SU-DHL-6 (cell line): Measurements from ENCODE around the gene STK33.

Experiments
- H2AFZ ChIP-seq: fragments of 200-600 bp; sonication (generic); 2 replicates; pipeline ENCODE4 v1.6.1; 2014; ENCODE audit warnings: low read depth, mild to moderate bottlenecking, moderate library complexity, mixed read lengths, antibody characterized with exemption, low read length; ENCODE audit not compliant: severe bottlenecking
- H3F3A ChIP-seq: fragments of 200-600 bp; shearing (Covaris generic); 2 replicates; pipeline ENCODE4 v1.6.0; 2016; ENCODE audit warnings: antibody characterized with exemption, mild to moderate bottlenecking; ENCODE audit not compliant: insufficient read depth
- H3K27ac ChIP-seq: fragments of 200-600 bp; sonication (generic); 2 replicates; pipeline ENCODE4 v1.5.1; 2016; ENCODE audit warnings: low read depth, mild to moderate bottlenecking, low read length, moderate library complexity, mixed read lengths
- H3K27me3 ChIP-seq: fragments of 200-600 bp; sonication (generic), shearing (Covaris generic); 2 replicates; pipeline ENCODE4 v1.6.0; 2014; ENCODE audit warnings: mild to moderate bottlenecking, low read length
- H3K36me3 ChIP-seq: fragments of 200-600 bp; sonication (generic); 2 replicates; pipeline ENCODE4 v1.6.1; 2014; ENCODE audit warnings: mild to moderate bottlenecking, low read length, mixed read lengths
- H3K4me2 ChIP-seq: fragments of 300-600, 200-600 bp; shearing (Covaris generic), sonication (generic); 2 replicates; pipeline ENCODE4 v1.6.0; 2014; ENCODE audit warnings: low read length, low read depth, mild to moderate bottlenecking; ENCODE audit not compliant: poor library complexity, severe bottlenecking
- H3K4me3 ChIP-seq: fragments of 200-600 bp; sonication (generic); 2 replicates; pipeline ENCODE4 v1.5.1; 2014; ENCODE audit warnings: antibody characterized with exemption, low read length, mild to moderate bottlenecking, mixed read lengths; ENCODE audit not compliant: insufficient read depth, poor library complexity, severe bottlenecking
- H3K79me2 ChIP-seq: fragments of 200-600 bp; sonication (generic); 2 replicates; pipeline ENCODE4 v1.6.1; 2014; ENCODE audit warnings: mild to moderate bottlenecking, low read length, moderate library complexity; ENCODE audit not compliant: insufficient read depth
- H3K9ac ChIP-seq: fragments of 200-600 bp; sonication (generic); 2 replicates; pipeline ENCODE4 v1.7.0; 2014; ENCODE audit warnings: mild to moderate bottlenecking, low read length
- H3K9me2 ChIP-seq: fragments of 200-600 bp; sonication (generic); replicated peaks from 2 replicates; pipeline ENCODE4 v1.6.1; 2014; ENCODE audit warnings: low read length; ENCODE audit not compliant: insufficient read depth
- H3K9me3 ChIP-seq: fragments of 200-600 bp; sonication (generic); 2 replicates; pipeline ENCODE4 v1.6.1; 2014; ENCODE audit warnings: low read length, mixed read lengths; ENCODE audit not compliant: insufficient read depth
- H4K20me1 ChIP-seq: fragments of 200-600 bp; sonication (generic); 2 replicates; pipeline ENCODE4 v1.6.1; 2014; ENCODE audit warnings: low read depth, mild to moderate bottlenecking, antibody characterized with exemption, low read length, moderate library complexity, mixed read lengths
- EZH2phosphoT487 ChIP-seq: fragments of 200-600 bp; sonication (generic), shearing (Covaris generic); conservative IDR thresholded peaks from 2 replicates; pipeline ENCODE4 v1.6.1; 2018; ENCODE audit warnings: mild to moderate bottlenecking, antibody characterized with exemption, low read length, moderate library complexity, mixed read lengths
- TF ChIP-seq, protein P1 (sequence below): fragments of 200-600 bp; sonication (generic); IDR thresholded peaks from one replicate; pipeline ENCODE4 v1.5.1; 2017; ENCODE audit warnings: antibody characterized with exemption, mild to moderate bottlenecking, low read length, moderate library complexity; ENCODE audit not compliant: insufficient read depth, poor library complexity, severe bottlenecking

The STK33 gene

DNA sequence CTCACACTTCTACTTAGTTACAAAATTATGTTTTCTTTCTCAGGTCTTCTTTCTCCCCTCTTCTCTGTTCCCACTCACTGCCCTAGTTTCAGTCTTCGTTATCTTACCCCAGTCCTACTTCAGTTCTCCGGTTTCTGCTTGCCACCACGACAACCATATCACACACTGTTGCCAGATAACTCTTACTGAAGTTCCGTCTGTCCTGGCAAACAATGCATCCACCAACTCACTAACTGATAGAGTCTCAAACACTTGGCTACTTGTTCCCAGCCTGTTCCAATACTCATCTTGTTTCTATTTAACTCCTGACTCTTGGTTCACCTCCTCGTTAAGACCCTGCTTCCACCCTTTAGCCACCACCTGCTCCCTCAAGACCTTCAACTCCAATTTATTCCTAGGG lies 164.5 kb downstream of the STK33 start:
- H3K79me2 ChIP-seq: no peaks in the 10 kb centered on the region
- H3K4me2 ChIP-seq: no peak overlapping the region
- H3K27ac ChIP-seq: no peak overlapping the region

DNA sequence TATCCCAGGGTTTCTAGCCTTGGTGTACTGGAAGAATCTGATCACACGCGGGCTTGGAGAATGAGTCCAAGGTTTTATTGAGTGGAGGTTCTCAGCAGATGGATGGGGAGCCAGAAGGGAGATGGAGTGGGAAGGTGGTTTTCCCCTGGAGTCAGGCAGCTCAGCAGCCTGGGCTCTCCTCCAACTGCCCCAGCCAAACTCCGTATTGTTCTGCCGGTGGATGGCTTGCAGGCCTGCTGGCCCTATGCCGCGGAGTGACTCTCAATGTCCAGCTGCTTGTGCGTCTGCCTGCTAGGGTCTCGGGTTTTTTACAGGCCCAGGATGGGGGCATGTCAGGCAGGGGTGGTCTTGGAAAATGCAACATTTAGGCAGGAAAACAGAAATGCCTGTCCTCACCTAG lies 168.0 kb downstream of the STK33 start:
- no peak overlapping the region for H3K4me3 ChIP-seq
- no peak for TF ChIP-seq EZH2phosphoT487
- TF ChIP-seq, protein P1, sequence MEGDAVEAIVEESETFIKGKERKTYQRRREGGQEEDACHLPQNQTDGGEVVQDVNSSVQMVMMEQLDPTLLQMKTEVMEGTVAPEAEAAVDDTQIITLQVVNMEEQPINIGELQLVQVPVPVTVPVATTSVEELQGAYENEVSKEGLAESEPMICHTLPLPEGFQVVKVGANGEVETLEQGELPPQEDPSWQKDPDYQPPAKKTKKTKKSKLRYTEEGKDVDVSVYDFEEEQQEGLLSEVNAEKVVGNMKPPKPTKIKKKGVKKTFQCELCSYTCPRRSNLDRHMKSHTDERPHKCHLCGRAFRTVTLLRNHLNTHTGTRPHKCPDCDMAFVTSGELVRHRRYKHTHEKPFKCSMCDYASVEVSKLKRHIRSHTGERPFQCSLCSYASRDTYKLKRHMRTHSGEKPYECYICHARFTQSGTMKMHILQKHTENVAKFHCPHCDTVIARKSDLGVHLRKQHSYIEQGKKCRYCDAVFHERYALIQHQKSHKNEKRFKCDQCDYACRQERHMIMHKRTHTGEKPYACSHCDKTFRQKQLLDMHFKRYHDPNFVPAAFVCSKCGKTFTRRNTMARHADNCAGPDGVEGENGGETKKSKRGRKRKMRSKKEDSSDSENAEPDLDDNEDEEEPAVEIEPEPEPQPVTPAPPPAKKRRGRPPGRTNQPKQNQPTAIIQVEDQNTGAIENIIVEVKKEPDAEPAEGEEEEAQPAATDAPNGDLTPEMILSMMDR: no peak

More for the DNA sequence above, 164.5 kb downstream of the STK33 start:
- H3F3A ChIP-seq: no peaks in the 10 kb centered on the region
- TF ChIP-seq EZH2phosphoT487: no peak
- TF ChIP-seq, protein P1: no peak
- no peak overlapping the region for H3K9ac ChIP-seq
- no peaks in the 10 kb centered on the region for H3K9me3 ChIP-seq
- H2AFZ ChIP-seq: no peak overlapping the region
- H4K20me1 ChIP-seq: no peaks in the 10 kb centered on the region
- H3K36me3 ChIP-seq: no peaks in the 10 kb centered on the region
- H3K27me3 ChIP-seq: no peaks in the 10 kb centered on the region
- no peaks in the 10 kb centered on the region for H3K9me2 ChIP-seq
- H3K4me3 ChIP-seq: no peak overlapping the region

DNA sequence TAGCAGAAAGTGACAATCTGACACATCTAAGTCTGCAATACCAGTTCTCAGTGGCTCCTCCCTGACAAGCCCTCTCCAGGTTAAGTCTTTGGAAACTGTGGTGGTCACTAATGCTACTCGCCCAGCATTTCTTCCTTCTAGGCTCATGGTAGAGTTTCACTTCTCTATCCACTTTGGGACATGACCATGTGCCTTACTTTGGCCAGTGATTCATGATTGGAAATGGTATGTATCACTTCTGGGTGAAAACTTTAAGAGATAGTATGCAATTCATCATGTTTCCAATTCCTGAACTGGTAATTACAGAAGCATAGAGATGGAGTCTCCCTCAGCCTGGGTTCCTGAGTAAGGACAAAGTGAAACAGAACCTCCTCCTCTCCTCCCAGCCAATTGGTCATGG lies 178.8 kb downstream of the STK33 start:
- no peaks in the 10 kb centered on the region for H3K79me2 ChIP-seq
- H4K20me1 ChIP-seq: no peaks in the 10 kb centered on the region
- H3K27me3 ChIP-seq: no peaks in the 10 kb centered on the region
- H3K36me3 ChIP-seq: no peaks in the 10 kb centered on the region
- H3K9ac ChIP-seq: no peak overlapping the region
- no peaks in the 10 kb centered on the region for H3F3A ChIP-seq
- no peak for TF ChIP-seq EZH2phosphoT487
- TF ChIP-seq, protein P1: no peak
- H3K9me3 ChIP-seq: no peaks in the 10 kb centered on the region
- H3K4me3 ChIP-seq: no peak overlapping the region
- no peak overlapping the region for H3K4me2 ChIP-seq
- H2AFZ ChIP-seq: no peak overlapping the region
- H3K27ac ChIP-seq: no peak overlapping the region
- H3K9me2 ChIP-seq: no peaks in the 10 kb centered on the region

More for the DNA sequence above, 168.0 kb downstream of the STK33 start:
- Histone ChIP-seq H4K20me1 (no peaks in the 10 kb centered on the region), H3F3A (no peaks in the 10 kb centered on the region), H3K4me2 (no peak overlapping the region), H3K9ac (no peak overlapping the region), H3K27me3 (no peaks in the 10 kb centered on the region), H3K79me2 (no peaks in the 10 kb centered on the region), H3K9me2 (no peaks in the 10 kb centered on the region), H2AFZ (no peak overlapping the region), H3K36me3 (no peaks in the 10 kb centered on the region), H3K27ac (no peak overlapping the region), H3K9me3 (no peaks in the 10 kb centered on the region)
